ENCODE data around the gene LIMS2. TPM values are rescaled to one million over a fixed set of nuclear protein-coding genes. Genes with fewer than 3 reads are reported as not detected.

LIMS2 gene
- polyA plus RNA-seq, 1 experiment: 46.1 TPM

DNA sequence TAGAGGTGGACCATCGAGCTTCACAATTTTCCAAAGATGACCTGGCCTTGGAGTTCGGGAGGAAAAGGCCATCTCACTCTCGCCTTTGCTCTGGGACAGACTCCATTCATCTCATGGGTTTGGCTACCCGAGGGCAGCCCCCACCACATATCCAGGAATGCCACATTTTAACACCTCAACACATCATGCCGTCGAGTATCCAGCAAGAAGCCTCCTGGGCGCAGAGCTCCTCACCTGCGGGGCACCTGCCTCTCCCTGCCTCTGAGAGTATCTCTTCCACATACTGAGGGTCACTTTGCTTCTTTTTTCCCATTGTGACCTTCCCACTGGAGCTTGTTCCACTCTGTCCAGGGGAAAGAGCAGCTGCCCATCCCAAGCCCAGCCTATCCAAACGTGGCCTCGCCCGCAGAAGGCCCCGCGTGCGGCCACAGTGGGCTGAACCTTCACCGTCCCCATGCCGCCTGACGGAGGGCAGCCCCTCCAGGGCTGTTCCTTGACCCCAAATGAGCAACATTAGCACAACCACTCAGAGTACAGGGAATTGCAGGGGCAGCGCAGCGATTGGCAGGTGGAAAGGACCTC, 5.5 kb upstream of the LIMS2 start:
- no peak for DNase-seq (ENCODE audit: low read depth)
- Histone ChIP-seq H3K36me3 (ENCODE audit: control insufficient read depth, insufficient read depth, low read length) (no peaks in the 10 kb centered on the region), H3K27me3 (ENCODE audit: control insufficient read depth, insufficient read depth, low read length) (peaks cover 12% of the 10 kb centered on the region), H3K4me3 (ENCODE audit: low read depth, low read length) (no peak overlapping the region)
- CTCF ChIA-PET: interaction anchor here (0.6 to 1.4 kb wide), 3 partner anchors 16 to 90 kb away, joined by 3 to 4 read pairs (median 3); no protein-coding TSS in a partner anchor
- POLR2A ChIA-PET: no interaction called here
- TF ChIP-seq, protein P1, sequence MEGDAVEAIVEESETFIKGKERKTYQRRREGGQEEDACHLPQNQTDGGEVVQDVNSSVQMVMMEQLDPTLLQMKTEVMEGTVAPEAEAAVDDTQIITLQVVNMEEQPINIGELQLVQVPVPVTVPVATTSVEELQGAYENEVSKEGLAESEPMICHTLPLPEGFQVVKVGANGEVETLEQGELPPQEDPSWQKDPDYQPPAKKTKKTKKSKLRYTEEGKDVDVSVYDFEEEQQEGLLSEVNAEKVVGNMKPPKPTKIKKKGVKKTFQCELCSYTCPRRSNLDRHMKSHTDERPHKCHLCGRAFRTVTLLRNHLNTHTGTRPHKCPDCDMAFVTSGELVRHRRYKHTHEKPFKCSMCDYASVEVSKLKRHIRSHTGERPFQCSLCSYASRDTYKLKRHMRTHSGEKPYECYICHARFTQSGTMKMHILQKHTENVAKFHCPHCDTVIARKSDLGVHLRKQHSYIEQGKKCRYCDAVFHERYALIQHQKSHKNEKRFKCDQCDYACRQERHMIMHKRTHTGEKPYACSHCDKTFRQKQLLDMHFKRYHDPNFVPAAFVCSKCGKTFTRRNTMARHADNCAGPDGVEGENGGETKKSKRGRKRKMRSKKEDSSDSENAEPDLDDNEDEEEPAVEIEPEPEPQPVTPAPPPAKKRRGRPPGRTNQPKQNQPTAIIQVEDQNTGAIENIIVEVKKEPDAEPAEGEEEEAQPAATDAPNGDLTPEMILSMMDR (IDR thresholded peaks at IDR 0.05; ENCODE audit: insufficient read depth, low read depth, low read length): no peak

DNA sequence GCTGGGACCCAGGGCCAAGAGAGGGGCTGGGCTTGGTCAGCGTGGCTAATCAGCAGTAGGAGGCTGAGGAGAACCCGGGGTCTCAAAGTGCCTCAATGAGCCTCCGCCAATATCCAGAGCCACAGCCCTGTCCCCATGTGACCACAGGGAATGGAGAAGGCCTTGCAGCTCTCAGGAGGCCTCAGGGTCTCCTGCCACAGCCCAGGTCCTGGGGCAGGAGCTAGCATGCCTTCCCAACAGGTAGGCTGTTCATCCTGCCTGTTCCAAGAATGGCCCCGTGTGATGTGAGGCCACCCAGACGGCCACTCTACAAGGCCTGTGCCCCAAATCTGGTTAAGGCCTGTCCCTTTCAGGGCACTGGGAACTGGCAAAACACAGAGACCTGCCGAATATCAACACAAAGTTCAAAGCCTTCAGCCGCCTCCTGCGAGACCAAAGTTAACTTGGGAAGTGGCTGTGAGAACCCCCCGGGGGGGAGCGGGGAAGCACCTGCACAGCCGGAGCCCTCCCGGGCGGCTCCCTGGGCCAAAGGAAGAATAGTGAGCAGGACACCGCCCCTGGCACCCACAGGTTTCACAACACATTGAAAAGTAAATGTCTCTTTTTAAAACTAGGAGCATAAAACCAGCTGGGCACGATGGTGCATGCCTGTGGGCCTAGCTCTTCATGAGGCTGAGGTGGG, 4.5 kb upstream of the LIMS2 start:
- ChIA-PET CTCF (interaction anchor here (0.9 to 1.4 kb wide), 2 partner anchors 17 to 89 kb away, joined by 3 to 4 read pairs; no protein-coding TSS in a partner anchor), POLR2A (no interaction called here)
- H3K36me3 ChIP-seq (ENCODE audit: control insufficient read depth, insufficient read depth, low read length): no peaks in the 10 kb centered on the region
- no peak overlapping the region for H3K4me3 ChIP-seq (ENCODE audit: low read depth, low read length)
- TF ChIP-seq, protein P1 (IDR thresholded peaks at IDR 0.05; ENCODE audit: insufficient read depth, low read depth, low read length): no peak
- peaks cover 12% of the 10 kb centered on the region for H3K27me3 ChIP-seq (ENCODE audit: control insufficient read depth, insufficient read depth, low read length)
- no peak for DNase-seq (ENCODE audit: low read depth)

DNA sequence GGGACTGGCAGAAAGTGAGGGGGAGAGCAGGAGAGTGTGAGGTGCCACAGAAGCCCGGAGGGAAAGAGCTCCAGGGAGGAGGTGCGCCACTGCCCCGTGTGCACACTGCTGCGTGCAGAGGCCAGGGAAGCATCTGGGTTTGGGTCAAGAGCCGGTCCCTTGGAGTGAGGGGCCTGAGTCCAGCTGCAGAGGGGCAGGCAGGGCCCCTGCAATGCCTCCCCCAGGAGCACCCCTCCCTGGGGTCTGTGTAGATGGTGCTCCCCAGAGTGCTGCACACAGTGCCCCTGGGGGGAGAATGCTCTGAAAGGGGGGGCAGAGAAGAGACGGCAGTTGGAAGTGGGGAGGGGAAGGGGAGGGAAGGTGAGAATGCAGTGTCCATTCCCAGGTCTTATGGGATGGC, 3.7 kb upstream of the LIMS2 start:
- TF ChIP-seq, protein P1 (IDR thresholded peaks at IDR 0.05; ENCODE audit: insufficient read depth, low read depth, low read length): no peak
- H3K4me3 ChIP-seq (ENCODE audit: low read depth, low read length): no peak overlapping the region
- H3K27me3 ChIP-seq (ENCODE audit: control insufficient read depth, insufficient read depth, low read length): peaks cover 12% of the 10 kb centered on the region
- ChIA-PET CTCF (no interaction called here), POLR2A (no interaction called here)
- DNase-seq (ENCODE audit: low read depth): no peak
- no peaks in the 10 kb centered on the region for H3K36me3 ChIP-seq (ENCODE audit: control insufficient read depth, insufficient read depth, low read length)

DNA sequence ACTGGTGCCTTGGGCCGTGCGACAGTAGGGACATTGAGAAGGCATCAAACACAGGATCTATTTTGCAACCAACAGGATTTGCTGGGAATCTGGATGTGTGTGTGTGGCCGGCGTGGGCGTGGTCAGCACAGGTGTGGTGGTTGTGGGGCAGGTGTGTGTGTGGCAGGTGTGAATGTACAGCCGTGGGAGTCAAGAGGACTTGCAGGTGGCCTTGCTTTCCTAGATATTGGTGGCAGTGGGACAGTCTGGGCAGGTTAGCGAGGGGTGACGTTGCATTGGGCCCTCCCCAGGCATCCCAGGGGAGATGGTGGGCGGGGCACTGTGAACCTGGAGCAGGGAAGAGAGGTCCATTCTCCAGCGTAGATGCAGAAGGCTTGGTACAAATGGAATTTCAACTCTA, 3.2 kb upstream of the LIMS2 start:
- ChIA-PET CTCF (no interaction called here), POLR2A (no interaction called here)
- no peak for DNase-seq (ENCODE audit: low read depth)
- Histone ChIP-seq H3K36me3 (ENCODE audit: control insufficient read depth, insufficient read depth, low read length) (no peaks in the 10 kb centered on the region), H3K4me3 (ENCODE audit: low read depth, low read length) (no peak overlapping the region), H3K27me3 (ENCODE audit: control insufficient read depth, insufficient read depth, low read length) (peaks cover 12% of the 10 kb centered on the region)
- TF ChIP-seq, protein P1 (IDR thresholded peaks at IDR 0.05; ENCODE audit: insufficient read depth, low read depth, low read length): no peak

DNA sequence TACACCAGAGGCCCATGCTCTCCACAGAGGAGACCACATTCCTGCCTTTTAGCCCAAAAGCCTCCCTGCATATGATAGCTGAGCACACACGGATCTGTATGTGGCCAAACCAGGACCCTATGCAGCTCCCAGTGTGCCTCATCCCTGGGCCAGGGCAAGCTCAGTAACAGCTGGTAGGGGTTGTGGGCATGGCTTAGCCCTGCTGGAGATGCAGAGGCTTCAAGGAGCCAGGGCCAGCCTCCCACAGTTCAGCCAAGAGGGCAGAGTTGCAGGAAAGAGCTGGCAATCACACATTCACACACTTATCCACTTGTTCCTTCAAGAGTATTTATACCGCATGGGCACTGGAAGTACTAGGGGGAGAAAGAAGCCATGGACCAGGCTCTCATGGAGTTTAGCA, 1.6 kb upstream of the LIMS2 start:
- Histone ChIP-seq H3K4me3 (ENCODE audit: low read depth, low read length) (no peak overlapping the region), H3K27me3 (ENCODE audit: control insufficient read depth, insufficient read depth, low read length) (peaks cover 12% of the 10 kb centered on the region), H3K36me3 (ENCODE audit: control insufficient read depth, insufficient read depth, low read length) (peaks cover 2% of the 10 kb centered on the region; the same call in 1 of the 2 replicates)
- no peak for DNase-seq (ENCODE audit: low read depth)
- CTCF ChIA-PET: interaction anchor here (0.6 to 3.6 kb wide), 3 partner anchors 10 to 86 kb away, joined by 3 to 24 read pairs (median 3); no protein-coding TSS in a partner anchor
- POLR2A ChIA-PET: no interaction called here
- TF ChIP-seq, protein P1 (IDR thresholded peaks at IDR 0.05; ENCODE audit: insufficient read depth, low read depth, low read length): no peak

Measured in BJ (cell line).